HG02588 (cell line): Measurements from ENCODE around the gene PARP9.
"Not testable (repeated sequence)": the region's sequence is repeated elsewhere in the genome, so short reads cannot be mapped to it uniquely, and the experiment has no call there.

Source experiments
- ATAC-seq: cut with Tn5 transposase; IDR thresholded peaks from one replicate; pipeline ENCODE4 v1.9.1; 2021; ENCODE audit warnings: mild to moderate bottlenecking, moderate library complexity; ENCODE audit not compliant: unreplicated experiment

PARP9 gene

GRCh38 chr3:122576174-122576940, 12.3 kb upstream of the PARP9 start:
- peak; percentile 78 for ATAC-seq

- no peak for ATAC-seq
These were observed 8.9 kb upstream of the PARP9 start for GRCh38 chr3:122572940-122573412.

- no peak for ATAC-seq
These were observed 4.7 kb upstream of the PARP9 start for GRCh38 chr3:122568755-122569154.

GRCh38 chr3:122568131-122568530, 4.0 kb upstream of the PARP9 start:
- not testable (repeated sequence) for ATAC-seq

GRCh38 chr3:122563717-122564025, 429 bp downstream of the PARP9 start:
- ATAC-seq: peak; percentile 6

DNA sequence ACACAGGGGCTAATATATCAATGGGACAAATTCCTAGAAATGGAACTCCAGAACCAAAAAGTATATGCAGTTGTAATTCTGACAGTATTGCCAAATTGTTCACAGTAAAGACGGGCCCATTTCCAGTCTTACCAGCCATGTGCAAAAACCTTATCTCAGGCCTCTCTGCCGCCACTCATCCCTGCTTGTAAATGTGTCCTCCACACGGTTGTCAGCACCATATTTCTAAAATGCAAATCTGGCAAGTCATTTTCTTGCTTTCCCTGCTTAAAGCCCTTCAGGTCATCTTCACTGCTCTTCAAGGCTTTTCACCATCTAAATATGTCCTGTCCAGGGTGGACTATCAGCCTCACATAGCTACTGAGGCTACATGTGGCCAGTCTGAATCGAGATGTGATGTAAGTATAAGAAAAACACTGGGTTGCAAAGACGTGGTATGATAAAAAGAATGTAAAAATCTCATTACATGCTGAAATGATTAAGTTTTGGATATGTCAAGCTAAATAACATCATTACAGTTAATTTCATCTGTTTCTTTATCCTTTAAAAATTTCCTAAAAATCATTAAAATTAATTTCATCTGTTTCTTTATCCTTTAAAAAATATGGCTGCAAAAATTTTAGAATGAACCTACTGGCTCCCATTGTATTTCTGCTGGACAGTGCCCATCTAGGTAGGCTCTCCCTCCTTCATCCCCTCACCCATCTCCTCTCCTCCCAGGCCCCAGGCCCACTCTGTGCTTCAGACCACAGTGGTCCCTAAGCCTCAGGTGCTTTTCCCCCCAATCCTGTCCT, 980 bp downstream of the PARP9 start:
- ATAC-seq: no peak

GRCh38 chr3:122560680-122561079, 3.4 kb downstream of the PARP9 start:
- no peak for ATAC-seq

- ATAC-seq: no peak
These were observed 4.2 kb downstream of the PARP9 start for GRCh38 chr3:122559906-122560305.

GRCh38 chr3:122558605-122559004, 5.5 kb downstream of the PARP9 start:
- ATAC-seq: no peak

DNA sequence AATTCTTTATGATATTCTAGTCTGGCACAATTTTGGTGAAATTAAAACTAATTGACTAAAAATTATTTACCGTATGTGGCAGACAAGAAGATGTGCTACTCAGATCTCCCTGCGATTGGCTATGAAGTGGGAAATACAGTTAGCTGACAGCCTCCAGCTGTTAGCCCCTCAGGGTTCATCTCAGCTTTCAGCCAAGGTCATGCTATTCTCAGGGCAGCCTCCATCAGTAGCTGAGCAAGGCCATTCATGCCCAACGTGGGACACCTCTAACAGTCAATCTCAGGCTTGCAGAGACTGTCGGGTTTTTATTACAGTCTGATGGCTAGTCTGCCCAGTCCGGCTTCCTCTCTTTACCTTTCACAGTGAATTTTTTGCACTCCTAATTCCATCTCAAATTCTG, 6.7 kb downstream of the PARP9 start:
- no peak for ATAC-seq

GRCh38 chr3:122555275-122556071, 8.6 kb downstream of the PARP9 start:
- ATAC-seq: no peak

DNA sequence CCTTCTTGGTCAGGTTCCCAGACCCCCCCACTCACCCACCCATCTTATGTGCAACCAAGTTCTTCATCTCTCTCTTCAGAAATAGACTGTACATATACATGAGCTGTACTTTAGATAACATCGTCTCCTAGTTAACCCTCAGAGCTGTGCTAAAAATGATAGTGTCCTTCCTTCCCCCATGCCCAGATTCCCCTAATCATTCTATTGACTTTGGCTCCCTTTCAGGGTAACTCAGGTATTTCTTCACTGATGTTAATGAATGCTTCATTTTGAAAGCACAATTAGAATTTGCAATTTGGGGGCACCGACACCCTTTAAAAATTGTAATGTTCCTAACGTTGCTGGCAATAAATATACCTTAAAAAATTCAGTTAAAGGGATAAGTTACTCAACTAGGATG, 10.9 kb downstream of the PARP9 start:
- ATAC-seq: no peak

DNA sequence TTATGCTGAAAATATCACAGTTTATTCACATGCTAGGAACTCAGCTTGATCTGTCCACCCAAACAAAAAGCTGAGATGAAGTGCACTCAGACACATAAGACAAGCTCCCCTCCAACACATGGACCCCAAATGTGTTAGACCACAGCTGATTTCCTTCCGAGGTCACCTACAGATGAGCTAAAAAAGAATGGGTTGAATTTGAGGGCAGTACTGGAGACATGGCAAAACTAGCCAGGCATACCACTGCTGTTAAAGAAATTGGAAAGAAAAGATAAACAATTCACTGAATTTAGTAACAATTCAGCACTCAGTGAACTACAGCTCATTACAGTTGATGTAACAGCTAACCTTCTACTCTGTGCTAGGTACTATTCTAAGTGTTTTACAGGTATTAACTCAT, 15.5 kb downstream of the PARP9 start:
- ATAC-seq: no peak

- ATAC-seq: no peak
These were observed 16.0 kb downstream of the PARP9 start for GRCh38 chr3:122548076-122548475.

DNA sequence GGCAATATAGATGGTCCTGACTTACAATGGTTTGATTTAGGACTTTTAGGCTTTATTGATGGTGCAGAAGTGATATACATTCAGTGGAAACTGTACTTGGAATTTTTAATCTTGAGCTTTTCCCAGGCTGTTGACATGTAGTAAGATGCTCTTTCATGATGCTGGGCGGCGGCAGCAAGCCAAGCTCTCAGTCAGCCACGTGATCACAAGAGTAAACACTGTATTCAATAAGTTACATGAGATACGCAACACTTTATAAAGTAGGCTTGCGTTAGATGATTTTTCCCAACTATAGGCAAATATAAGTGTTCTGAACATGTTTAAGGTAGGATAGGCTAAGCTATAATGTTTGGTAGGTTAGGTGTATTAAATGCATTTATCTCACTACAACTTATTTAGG, 17.9 kb downstream of the PARP9 start:
- ATAC-seq: no peak

DNA sequence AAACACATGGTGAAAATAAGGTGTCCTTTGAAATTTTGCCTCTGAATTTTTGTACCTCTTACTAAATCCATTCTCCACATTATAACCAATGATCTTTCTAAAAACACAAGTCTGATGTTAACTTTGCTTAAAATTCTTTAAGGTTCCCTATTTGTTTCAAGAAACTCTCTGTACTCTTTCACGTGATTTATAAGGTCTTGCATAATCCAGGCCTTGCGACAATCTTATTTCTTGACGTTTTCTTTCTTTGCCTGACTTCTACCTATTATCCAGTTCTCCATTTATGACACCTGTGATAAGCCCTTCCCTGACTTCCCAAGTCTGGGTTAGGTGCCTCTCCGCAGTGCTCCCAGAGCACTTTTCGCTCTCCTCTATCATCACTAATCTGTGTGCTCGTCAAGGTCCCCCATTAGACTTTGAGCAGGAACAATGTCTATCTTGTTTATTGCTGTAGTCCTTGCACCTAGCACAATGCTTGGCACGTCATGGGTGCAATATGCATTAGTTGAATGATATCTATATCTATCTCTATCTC, 25.1 kb downstream of the PARP9 start:
- ATAC-seq: no peak

- no peak for ATAC-seq
These were observed 27.5 kb downstream of the PARP9 start for GRCh38 chr3:122536632-122537001.

DNA sequence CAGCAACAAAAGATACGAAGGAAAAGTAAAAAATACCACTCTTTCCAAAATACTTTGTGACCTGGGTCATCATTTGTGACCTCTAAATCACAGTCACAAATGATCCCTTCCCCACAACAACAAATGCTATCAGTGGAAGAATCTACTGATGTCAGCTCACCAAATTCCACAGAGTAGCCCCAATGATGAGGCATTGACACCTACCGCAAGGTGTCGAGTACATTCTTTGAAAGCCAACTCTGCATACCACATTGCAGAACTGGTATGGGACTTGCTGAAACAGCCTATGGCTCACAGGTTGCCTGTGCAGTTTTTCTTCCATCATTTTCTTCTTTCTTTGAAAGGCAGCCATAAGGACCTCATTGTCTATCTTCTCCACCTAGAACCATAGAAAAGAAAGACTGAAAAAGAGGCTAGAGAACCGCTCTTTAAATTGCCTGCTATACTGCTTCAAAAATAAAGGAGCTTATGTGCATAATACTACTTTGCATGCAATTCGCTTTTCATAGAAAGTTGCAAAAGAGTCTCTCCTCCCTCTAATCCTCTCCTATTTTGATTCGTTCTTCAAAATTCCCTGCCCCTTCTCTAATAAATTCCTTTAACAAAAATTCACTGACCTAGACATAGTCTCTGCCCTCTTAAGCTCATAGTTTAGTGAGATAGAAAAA, 28.0 kb downstream of the PARP9 start:
- ATAC-seq: no peak

- peak; percentile 99 for ATAC-seq
These were observed 30.2 kb downstream of the PARP9 start for GRCh38 chr3:122533931-122534334.

DNA sequence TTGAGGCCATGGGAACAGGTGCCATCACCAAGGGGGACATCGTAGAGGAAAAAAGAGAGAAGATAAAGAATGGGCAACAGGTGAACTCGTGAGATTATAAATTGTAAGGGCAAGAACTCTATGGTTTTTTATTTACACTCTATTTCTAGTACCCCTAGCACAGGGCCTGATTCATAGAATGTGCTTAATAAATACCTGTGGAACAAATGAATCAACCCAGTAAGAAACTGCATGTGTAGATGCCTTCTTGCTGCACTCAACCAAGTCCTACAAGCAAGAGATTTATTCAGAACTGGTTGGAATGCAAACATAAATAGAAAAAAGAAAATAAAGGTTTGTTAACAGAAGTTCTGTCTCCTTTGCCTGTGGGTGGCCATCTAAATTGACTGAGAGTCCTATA, 30.6 kb downstream of the PARP9 start:
- no peak for ATAC-seq

DNA sequence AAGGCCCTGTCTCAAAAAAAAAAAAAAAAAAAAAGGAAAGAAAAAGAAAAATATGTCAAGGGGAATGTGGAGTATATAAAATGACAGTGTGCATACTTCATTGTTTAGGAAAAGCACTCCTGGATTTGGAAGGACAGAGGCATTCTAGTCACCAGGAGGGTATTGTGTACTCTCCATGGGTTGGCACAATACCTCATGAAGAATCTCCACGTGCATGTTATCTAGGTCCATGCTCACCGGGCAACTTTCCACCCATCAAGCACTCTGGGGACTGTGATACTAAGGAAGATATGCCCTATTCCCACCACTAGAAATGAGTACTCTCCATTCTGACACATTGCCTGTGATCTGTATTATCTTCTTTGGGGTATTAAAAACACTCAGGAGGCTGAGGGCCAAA, 33.9 kb downstream of the PARP9 start:
- ATAC-seq: no peak
